Measurements from ENCODE around the gene GBX2. TPM values are rescaled to one million over a fixed set of nuclear protein-coding genes. Genes with fewer than 3 reads are reported as not detected.

The GBX2 gene
- total and polyA plus RNA-seq, 12 donors, result not detected

DNA sequence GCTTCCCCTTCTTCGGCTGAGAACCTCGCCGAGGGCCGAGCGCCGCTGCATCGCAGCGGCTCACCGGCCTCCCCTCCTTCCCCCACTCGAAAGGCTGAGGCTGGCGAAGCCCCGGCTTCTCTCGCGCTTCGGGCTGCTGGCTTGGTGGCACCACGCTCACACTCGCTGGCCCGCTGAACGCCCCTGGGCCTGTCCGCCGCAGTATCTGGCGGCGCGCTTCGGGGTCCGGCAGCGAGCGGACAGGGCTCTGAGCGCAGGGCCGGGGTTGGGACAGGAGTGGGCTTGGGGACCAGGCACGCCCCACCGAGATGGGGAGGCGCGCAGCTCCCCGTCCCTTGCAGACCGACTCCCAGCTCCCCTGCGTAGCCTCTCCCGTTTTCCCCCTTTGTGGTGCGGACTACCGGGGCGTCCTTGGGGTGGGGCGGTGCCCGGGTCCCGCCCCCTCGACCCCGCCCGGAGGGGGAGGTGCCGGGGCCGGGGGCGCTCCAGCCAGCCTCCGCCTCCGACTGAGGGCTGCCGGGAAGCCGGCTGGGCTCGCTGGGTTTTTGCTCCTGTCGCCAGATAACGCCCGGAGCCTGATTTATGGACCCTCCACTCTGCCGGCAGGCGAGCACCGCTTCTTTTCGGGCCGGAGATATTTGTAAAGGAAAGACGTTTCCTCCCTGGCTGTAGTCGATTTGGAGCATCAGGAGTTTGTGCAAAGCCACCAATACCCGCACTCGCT lies 3.8 kb downstream of the GBX2 start:
- TF ChIP-seq, protein P1, sequence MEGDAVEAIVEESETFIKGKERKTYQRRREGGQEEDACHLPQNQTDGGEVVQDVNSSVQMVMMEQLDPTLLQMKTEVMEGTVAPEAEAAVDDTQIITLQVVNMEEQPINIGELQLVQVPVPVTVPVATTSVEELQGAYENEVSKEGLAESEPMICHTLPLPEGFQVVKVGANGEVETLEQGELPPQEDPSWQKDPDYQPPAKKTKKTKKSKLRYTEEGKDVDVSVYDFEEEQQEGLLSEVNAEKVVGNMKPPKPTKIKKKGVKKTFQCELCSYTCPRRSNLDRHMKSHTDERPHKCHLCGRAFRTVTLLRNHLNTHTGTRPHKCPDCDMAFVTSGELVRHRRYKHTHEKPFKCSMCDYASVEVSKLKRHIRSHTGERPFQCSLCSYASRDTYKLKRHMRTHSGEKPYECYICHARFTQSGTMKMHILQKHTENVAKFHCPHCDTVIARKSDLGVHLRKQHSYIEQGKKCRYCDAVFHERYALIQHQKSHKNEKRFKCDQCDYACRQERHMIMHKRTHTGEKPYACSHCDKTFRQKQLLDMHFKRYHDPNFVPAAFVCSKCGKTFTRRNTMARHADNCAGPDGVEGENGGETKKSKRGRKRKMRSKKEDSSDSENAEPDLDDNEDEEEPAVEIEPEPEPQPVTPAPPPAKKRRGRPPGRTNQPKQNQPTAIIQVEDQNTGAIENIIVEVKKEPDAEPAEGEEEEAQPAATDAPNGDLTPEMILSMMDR (IDR thresholded peaks at IDR 0.05), result no peak
- Histone ChIP-seq H3K27me3 (peaks cover 96% of the 10 kb centered on the region), H3K4me3 (peak overlapping the region in 1 of 4 donors; percentile 11), H3K4me1 (replicated peaks in 1 of 2) (peaks cover 13 to 36% of the 10 kb centered on the region in 2 donors), H3K9me3 (replicated peaks in 1 of 3) (no peaks in the 10 kb centered on the region), H3K27ac (no peak overlapping the region), H3K36me3 (replicated peaks in 1 of 2) (no peaks in the 10 kb centered on the region)
- DNase-seq, result no peak
- intact Hi-C loops (cut with DNase I), result no loop called here
- WGBS, 4 donors, result 2 to 3% (median 3%) methylated on average over 17 to 67 of the region's 67 CpGs

DNA sequence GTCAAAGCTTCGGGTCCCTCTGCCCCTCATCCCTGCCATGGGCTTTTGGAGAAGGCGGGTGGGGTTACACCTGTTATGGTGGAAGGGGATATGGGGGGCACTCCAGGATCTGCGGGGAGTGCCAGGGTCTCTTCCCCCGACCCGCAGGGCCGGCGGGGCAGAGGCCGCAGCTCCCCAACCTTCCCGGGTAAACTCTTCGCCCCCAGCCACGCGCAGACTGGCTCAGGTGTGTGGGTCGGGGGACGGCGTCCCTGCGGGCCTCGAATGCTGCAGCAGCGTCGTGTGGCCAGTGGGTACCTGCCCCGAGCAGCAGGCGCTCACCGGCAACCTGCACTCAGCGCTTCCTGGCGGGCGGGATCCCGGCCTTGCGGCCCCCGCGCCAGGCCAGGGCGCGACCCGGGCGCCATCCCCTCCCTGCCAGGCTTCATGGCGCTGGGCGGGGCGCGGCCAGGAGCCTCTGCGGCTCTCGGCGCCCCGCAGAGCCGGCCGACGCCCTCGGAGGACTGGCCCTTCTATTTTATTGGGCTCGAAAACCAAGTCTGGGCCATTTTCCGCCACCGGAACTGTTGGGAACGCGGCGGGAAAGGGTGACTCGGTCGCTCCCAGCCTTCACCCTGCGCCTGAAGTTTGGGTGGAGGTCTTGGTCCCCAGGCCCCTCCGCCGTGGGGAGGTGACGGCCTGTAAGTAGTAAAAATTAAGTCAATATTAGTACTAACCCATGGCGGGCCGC lies 4.5 kb downstream of the GBX2 start:
- Histone ChIP-seq H3K27me3 (peaks cover 95% of the 10 kb centered on the region), H3K9me3 (replicated peaks in 1 of 3) (no peaks in the 10 kb centered on the region), H3K4me1 (replicated peaks in 1 of 2) (peaks cover 13 to 36% of the 10 kb centered on the region in 2 donors), H3K4me3 (peak overlapping the region in 1 of 4 donors; percentile 11), H3K27ac (no peak overlapping the region), H3K36me3 (replicated peaks in 1 of 2) (no peaks in the 10 kb centered on the region)
- intact Hi-C loops (cut with DNase I), result no loop called here
- 5 to 8% (median 8%) methylated on average over 7 to 59 of the region's 59 CpGs for WGBS, 4 donors
- no peak for DNase-seq
- no peak for TF ChIP-seq POLR2A (IDR thresholded peaks at IDR 0.05)
- TF ChIP-seq, protein P1 (IDR thresholded peaks at IDR 0.05), result no peak

DNA sequence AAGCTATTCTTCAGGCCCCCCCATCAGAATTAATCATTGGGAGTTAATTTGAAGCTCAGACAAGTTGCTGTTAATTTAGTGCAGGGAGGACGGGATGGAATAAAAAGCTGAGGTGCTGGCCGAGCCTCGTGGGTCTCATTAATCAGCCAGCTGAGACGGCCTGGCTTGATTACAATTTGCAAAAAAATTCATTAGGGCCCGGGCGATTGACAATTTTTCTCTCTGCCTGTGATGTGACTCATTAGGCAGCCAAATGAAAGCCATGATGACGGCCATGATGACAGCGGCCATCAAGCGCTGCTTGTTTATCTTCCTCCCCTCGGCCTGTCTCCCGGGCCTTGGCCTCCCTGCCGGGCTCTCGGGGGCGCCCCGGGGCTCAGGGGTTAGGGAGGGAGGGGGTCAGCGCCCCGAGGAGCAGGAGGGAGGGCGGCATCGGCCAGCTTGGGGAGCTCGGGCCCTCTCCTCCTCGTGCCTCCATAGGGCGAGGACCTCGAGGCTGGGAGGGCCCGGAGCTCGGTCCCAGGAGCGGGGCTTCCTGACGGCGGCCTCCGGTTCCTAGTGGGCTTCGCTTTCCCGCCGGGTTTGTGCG lies 5.2 kb downstream of the GBX2 start:
- peaks cover 11 to 36% of the 10 kb centered on the region in 2 donors for H3K4me1 ChIP-seq (replicated peaks in 1 of 2)
- intact Hi-C loops (cut with DNase I), result no loop called here
- no peaks in the 10 kb centered on the region for H3K9me3 ChIP-seq (replicated peaks in 1 of 3)
- no peaks in the 10 kb centered on the region for H3K36me3 ChIP-seq (replicated peaks in 1 of 2)
- no peak overlapping the region for H3K4me3 ChIP-seq
- no peak overlapping the region for H3K27ac ChIP-seq
- H3K27me3 ChIP-seq, result peaks cover 88% of the 10 kb centered on the region
- TF ChIP-seq, protein P1 (IDR thresholded peaks at IDR 0.05), result no peak
- TF ChIP-seq POLR2A (IDR thresholded peaks at IDR 0.05), result no peak
- DNase-seq, result no peak
- 20 to 39% (median 30%) methylated on average over 10 to 33 of the region's 33 CpGs for WGBS, 4 donors
